RWPE2 (cell line): ENCODE measurements around the gene VASH1.

Experiments used
- ATAC-seq: fragments of 200-7000 bp; cut with Tn5 transposase; 3 replicates; pipeline ENCODE4 v1.9.1; 2021; ENCODE audit warnings: low read depth
- DNase-seq: peaks from one replicate; pipeline ENCODE4 v3.0.0-alpha.2; 2020; ENCODE audit warnings: low spot score
- H3K27ac ChIP-seq: fragments of 450-650 bp; 2 replicates; pipeline ENCODE4 v1.5.1; 2017; ENCODE audit warnings: mild to moderate bottlenecking; ENCODE audit not compliant: poor library complexity, severe bottlenecking
- H3K27me3 ChIP-seq: fragments of 250-450 bp; sonication (Bioruptor Pico); 2 replicates; pipeline ENCODE4 v1.5.1; 2021; ENCODE audit warnings: mild to moderate bottlenecking, moderate library complexity; ENCODE audit not compliant: insufficient read depth, poor library complexity, severe bottlenecking
- H3K36me3 ChIP-seq: fragments of 250-450 bp; sonication (Bioruptor Pico); 2 replicates; pipeline ENCODE4 v1.5.1; 2020; ENCODE audit warnings: low read depth, mild to moderate bottlenecking, moderate library complexity
- H3K4me1 ChIP-seq: fragments of 250-450 bp; sonication (Bioruptor Pico); 2 replicates; pipeline ENCODE4 v1.5.1; 2021; ENCODE audit warnings: mild to moderate bottlenecking, moderate library complexity; ENCODE audit not compliant: insufficient read depth, poor library complexity, severe bottlenecking
- H3K4me3 ChIP-seq: fragments of 250-450 bp; sonication (Bioruptor Pico); 2 replicates; pipeline ENCODE4 v1.5.1; 2021; ENCODE audit warnings: mild to moderate bottlenecking, moderate library complexity; ENCODE audit not compliant: severe bottlenecking
- H3K9me3 ChIP-seq: fragments of 250-450 bp; sonication (Bioruptor Pico); 2 replicates; pipeline ENCODE4 v1.5.1; 2021; ENCODE audit warnings: mild to moderate bottlenecking, moderate library complexity; ENCODE audit not compliant: severe bottlenecking
- TF ChIP-seq, protein P1 (sequence below): fragments of 450-650 bp; IDR thresholded peaks from one replicate; pipeline ENCODE4 v1.5.1; 2017; ENCODE audit warnings: mild to moderate bottlenecking, moderate library complexity; ENCODE audit not compliant: poor library complexity, severe bottlenecking

Gene VASH1

GRCh38 chr14:76793956-76794355 lies 32.7 kb downstream of the VASH1 start:
- ATAC-seq, result no peak
- H3K4me1 ChIP-seq, result no peaks in the 10 kb centered on the region
- no peaks in the 10 kb centered on the region for H3K9me3 ChIP-seq
- H3K27me3 ChIP-seq, result no peaks in the 10 kb centered on the region
- TF ChIP-seq, protein P1, sequence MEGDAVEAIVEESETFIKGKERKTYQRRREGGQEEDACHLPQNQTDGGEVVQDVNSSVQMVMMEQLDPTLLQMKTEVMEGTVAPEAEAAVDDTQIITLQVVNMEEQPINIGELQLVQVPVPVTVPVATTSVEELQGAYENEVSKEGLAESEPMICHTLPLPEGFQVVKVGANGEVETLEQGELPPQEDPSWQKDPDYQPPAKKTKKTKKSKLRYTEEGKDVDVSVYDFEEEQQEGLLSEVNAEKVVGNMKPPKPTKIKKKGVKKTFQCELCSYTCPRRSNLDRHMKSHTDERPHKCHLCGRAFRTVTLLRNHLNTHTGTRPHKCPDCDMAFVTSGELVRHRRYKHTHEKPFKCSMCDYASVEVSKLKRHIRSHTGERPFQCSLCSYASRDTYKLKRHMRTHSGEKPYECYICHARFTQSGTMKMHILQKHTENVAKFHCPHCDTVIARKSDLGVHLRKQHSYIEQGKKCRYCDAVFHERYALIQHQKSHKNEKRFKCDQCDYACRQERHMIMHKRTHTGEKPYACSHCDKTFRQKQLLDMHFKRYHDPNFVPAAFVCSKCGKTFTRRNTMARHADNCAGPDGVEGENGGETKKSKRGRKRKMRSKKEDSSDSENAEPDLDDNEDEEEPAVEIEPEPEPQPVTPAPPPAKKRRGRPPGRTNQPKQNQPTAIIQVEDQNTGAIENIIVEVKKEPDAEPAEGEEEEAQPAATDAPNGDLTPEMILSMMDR, result no peak
- DNase-seq, result no peak
- H3K4me3 ChIP-seq, result no peak overlapping the region
- no peak overlapping the region for H3K27ac ChIP-seq
- H3K36me3 ChIP-seq, result peaks cover 54% of the 10 kb centered on the region

DNA sequence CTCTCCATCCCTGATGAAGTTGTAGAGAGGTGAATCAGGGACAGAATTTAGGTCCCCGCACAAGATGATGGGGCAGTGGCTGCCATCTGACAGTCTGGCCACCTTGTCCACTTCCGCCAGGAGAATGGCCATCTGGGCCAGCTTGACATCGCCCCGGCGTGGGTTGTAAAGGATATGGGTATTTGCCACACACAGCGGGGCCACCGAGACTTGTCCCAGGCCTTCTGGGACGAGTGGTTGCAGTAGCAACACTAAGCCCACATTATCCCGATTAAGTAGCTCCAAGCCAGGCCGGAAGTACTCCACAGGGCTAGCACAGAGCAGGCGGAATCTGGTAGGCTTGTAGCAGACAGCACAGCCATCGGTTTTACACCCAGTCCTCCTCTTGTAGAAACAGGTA lies 45.2 kb downstream of the VASH1 start:
- TF ChIP-seq, protein P1, result no peak
- no peak for DNase-seq
- no peak overlapping the region for H3K4me3 ChIP-seq
- H3K27ac ChIP-seq, result no peak overlapping the region
- H3K27me3 ChIP-seq, result no peaks in the 10 kb centered on the region
- ATAC-seq, result no peak
- peaks cover 72% of the 10 kb centered on the region for H3K36me3 ChIP-seq
- H3K4me1 ChIP-seq, result peaks cover 10% of the 10 kb centered on the region
- no peaks in the 10 kb centered on the region for H3K9me3 ChIP-seq

GRCh38 chr14:76808011-76808410 lies 46.7 kb downstream of the VASH1 start:
- TF ChIP-seq, protein P1, result no peak
- no peaks in the 10 kb centered on the region for H3K9me3 ChIP-seq
- DNase-seq (no peak), ATAC-seq (no peak)
- no peak overlapping the region for H3K4me3 ChIP-seq
- H3K36me3 ChIP-seq, result peaks cover 57% of the 10 kb centered on the region
- H3K27me3 ChIP-seq, result no peaks in the 10 kb centered on the region
- H3K27ac ChIP-seq, result no peak overlapping the region
- peaks cover 12% of the 10 kb centered on the region for H3K4me1 ChIP-seq

DNA sequence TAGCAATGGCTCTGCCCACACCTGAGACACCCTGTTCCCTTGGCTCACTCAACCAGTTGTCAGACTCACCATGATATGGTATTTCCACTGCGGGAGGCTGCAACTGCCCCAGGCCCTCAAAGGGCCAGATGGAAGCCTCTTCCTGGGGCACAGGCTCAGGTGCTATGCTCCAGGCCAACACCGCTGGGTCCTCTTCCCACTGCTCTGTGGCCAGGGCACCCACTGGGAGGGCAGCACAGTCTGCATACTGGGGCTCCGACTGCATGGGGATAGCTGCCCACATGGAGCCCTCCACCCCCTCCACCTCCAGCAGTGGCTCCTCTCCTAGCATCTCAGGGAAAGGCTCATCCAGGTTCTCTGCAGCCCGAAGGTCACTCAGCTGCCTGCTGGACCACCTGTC lies 47.7 kb downstream of the VASH1 start:
- Histone ChIP-seq H3K36me3 (peaks cover 48% of the 10 kb centered on the region), H3K4me1 (peaks cover 12% of the 10 kb centered on the region), H3K9me3 (no peaks in the 10 kb centered on the region), H3K4me3 (no peak overlapping the region), H3K27ac (no peak overlapping the region), H3K27me3 (no peaks in the 10 kb centered on the region)
- TF ChIP-seq, protein P1, result no peak
- ATAC-seq (no peak), DNase-seq (no peak)

DNA sequence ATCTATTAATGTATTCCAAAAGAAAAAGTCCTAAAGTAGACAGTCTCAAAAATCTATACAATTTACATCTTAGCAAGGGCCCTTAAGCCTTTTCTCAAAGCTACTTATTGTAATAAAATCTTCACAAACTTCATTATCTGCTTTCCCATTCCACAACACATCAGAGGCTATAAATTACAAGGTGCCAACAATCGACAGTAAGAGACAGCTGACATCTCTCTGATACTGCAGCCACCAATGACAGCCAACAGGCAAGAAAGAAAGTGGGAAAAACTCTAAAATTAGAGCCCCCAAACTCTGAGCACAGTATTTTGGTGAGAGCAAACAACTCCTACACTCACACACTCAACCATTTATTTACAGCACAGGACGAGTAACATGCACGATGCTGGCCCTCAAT lies 49.3 kb downstream of the VASH1 start:
- H3K4me3 ChIP-seq, result no peak overlapping the region
- H3K36me3 ChIP-seq, result peaks cover 32% of the 10 kb centered on the region
- TF ChIP-seq, protein P1, result no peak

More for the DNA sequence above, 49.3 kb downstream of the VASH1 start:
- Histone ChIP-seq H3K27ac (no peak overlapping the region), H3K27me3 (no peaks in the 10 kb centered on the region), H3K4me1 (peaks cover 12% of the 10 kb centered on the region), H3K9me3 (no peaks in the 10 kb centered on the region)
- no peak for DNase-seq
- ATAC-seq, result no peak
